CD14-positive monocyte (primary cell): ENCODE data around the gene AANAT. TPM values are rescaled to one million over a fixed set of nuclear protein-coding genes. Genes with fewer than 3 reads are reported as not detected.

ENCODE experiments used
- DNase-seq, 3 donors: peaks; one replicate each; pipeline ENCODE4 v3.0.0-alpha.2; 2011 to 2022
- H2AFZ ChIP-seq: 2 replicates; pipeline ENCODE4 v1.6.0; 2012; ENCODE audit warnings: mild to moderate bottlenecking, low read depth, low read length, inconsistent platforms; ENCODE audit not compliant: insufficient read depth, poor library complexity, severe bottlenecking
- H3K27ac ChIP-seq, 2 donors: 1 replicate in 1 of 2; 2 replicates in 1 of 2; pipeline ENCODE4 v1.5.1; 2012 to 2013; ENCODE audit warnings: low read length in 2 of 2, control low read depth in 1 of 2, inconsistent platforms in 1 of 2, low read depth in 1 of 2, mild to moderate bottlenecking in 1 of 2
- H3K27me3 ChIP-seq, 2 donors: one replicate each; pipeline versions ENCODE4 v1.6.0 to v1.6.1; 2011 to 2013; ENCODE audit warnings: low read length in 2 of 2; ENCODE audit not compliant: control insufficient read depth in 2 of 2, insufficient read depth in 2 of 2
- H3K36me3 ChIP-seq, 2 donors: replicated peaks in 1 of 2; 1 replicate in 1 of 2; 2 replicates in 1 of 2; pipeline versions ENCODE4 v1.5.1 to v1.6.1; 2012 to 2013; ENCODE audit warnings: low read length in 2 of 2, control low read depth in 1 of 2, inconsistent platforms in 1 of 2, mild to moderate bottlenecking in 1 of 2; ENCODE audit not compliant: insufficient read depth in 2 of 2, control insufficient read depth in 1 of 2
- H3K4me1 ChIP-seq, 2 donors: 1 replicate in 1 of 2; 2 replicates in 1 of 2; pipeline versions ENCODE4 v1.5.1 to v1.6.1; 2012 to 2013; ENCODE audit warnings: low read length in 2 of 2, control low read depth in 1 of 2, inconsistent platforms in 1 of 2, mild to moderate bottlenecking in 1 of 2, moderate library complexity in 1 of 2; ENCODE audit not compliant: insufficient read depth in 2 of 2, control insufficient read depth in 1 of 2
- H3K4me2 ChIP-seq: replicated peaks from 2 replicates; pipeline ENCODE3; 2012; ENCODE audit warnings: low read length, moderate library complexity, mild to moderate bottlenecking; ENCODE audit not compliant: poor library complexity, severe bottlenecking; ENCODE audit errors: extremely low read depth
- H3K4me3 ChIP-seq, 3 experiments: fragments of 200-600 bp in 1 of 3; sonication (generic) in 1 of 3; replicated peaks in 1 of 3; 1 replicate in 2 of 3; 2 replicates in 1 of 3; pipeline ENCODE4 v1.5.1; 2011 to 2013; ENCODE audit warnings: low read length in 3 of 3, mild to moderate bottlenecking in 3 of 3, control low read depth in 2 of 3, low read depth in 2 of 3, inconsistent platforms in 1 of 3, moderate library complexity in 1 of 3
- H3K79me2 ChIP-seq: 2 replicates; pipeline ENCODE4 v1.6.0; 2012; ENCODE audit warnings: mild to moderate bottlenecking, control low read depth, inconsistent platforms, low read length, moderate library complexity; ENCODE audit not compliant: insufficient read depth
- H3K9ac ChIP-seq: 2 replicates; pipeline ENCODE4 v1.6.0; 2017; ENCODE audit warnings: low read length, mild to moderate bottlenecking; ENCODE audit not compliant: insufficient read depth, poor library complexity, severe bottlenecking
- H3K9me3 ChIP-seq, 2 donors: replicated peaks in 1 of 2; 1 replicate in 1 of 2; 2 replicates in 1 of 2; pipeline versions ENCODE4 v1.5.1 to v1.6.1; 2012 to 2013; ENCODE audit warnings: low read length in 2 of 2, control low read depth in 1 of 2; ENCODE audit not compliant: control insufficient read depth in 1 of 2, insufficient read depth in 1 of 2
- H4K20me1 ChIP-seq: 2 replicates; pipeline ENCODE4 v1.6.0; 2012; ENCODE audit warnings: mild to moderate bottlenecking, low read length, control low read depth, moderate library complexity; ENCODE audit not compliant: insufficient read depth
- H3K27ac Mint-ChIP-seq, 7 donors: one replicate each; pipeline ENCODE4 v1.8.0; 2020; ENCODE audit warnings: mild to moderate bottlenecking in 7 of 7, mixed read lengths in 7 of 7, moderate library complexity in 6 of 7, inconsistent platforms in 2 of 7
- H3K27me3 Mint-ChIP-seq, 3 donors: one replicate each; pipeline ENCODE4 v1.8.0; 2021 to 2022; ENCODE audit warnings: low read depth in 3 of 3, mild to moderate bottlenecking in 3 of 3, mixed read lengths in 3 of 3, moderate library complexity in 3 of 3, inconsistent platforms in 1 of 3
- H3K36me3 Mint-ChIP-seq, 2 donors: one replicate each; pipeline ENCODE4 v1.8.0; 2020; ENCODE audit warnings: mixed read lengths in 2 of 2, inconsistent platforms in 1 of 2, mild to moderate bottlenecking in 1 of 2
- H3K4me1 Mint-ChIP-seq: one replicate; pipeline ENCODE4 v1.8.0; 2020; ENCODE audit warnings: mild to moderate bottlenecking, mixed read lengths
- H3K4me3 Mint-ChIP-seq, 2 donors: one replicate each; pipeline ENCODE4 v1.8.0; 2020; ENCODE audit warnings: mild to moderate bottlenecking in 2 of 2, mixed read lengths in 2 of 2, moderate library complexity in 1 of 2
- H3K9me3 Mint-ChIP-seq, 7 donors: one replicate each; pipeline ENCODE4 v1.8.0; 2020 to 2022; ENCODE audit warnings: mixed read lengths in 7 of 7, mild to moderate bottlenecking in 6 of 7, moderate library complexity in 6 of 7, inconsistent platforms in 2 of 7
- CTCF ChIP-seq: fragments of 200-600 bp; IDR thresholded peaks from one replicate; pipeline ENCODE4 v1.8.0; 2022; ENCODE audit warnings: antibody characterized with exemption, mild to moderate bottlenecking
- WGBS: methylation state at CpG from one replicate; pipeline ENCODE4 v1.1.5; 2013; ENCODE audit warnings: missing lambda C conversion rate; ENCODE audit not compliant: insufficient coverage; 5-methylcytosine and 5-hydroxymethylcytosine counted together
- intact Hi-C, 2 donors: fragments of 100-400 bp; cut with micrococcal nuclease; formaldehyde crosslinking; loops; one replicate each; pipeline versions ENCODE4 v1.15.0 to v1.15.1; 2023
- polyA plus RNA-seq, 3 donors: library from polyadenylated mRNA; depleted of rRNA in 1 of 3; unstranded in 2 of 3; stranded (reverse) in 1 of 3; fragments of 300-500 nt in 2 of 3; fragments of >200 nt in 1 of 3; fragmentation: Illumina TruSeq in 2 of 3; gene quantifications; 1 replicate in 2 of 3; 2 replicates in 1 of 3; pipeline ENCODE4 v1.2.3, GENCODE V29; 2012 to 2021

Gene AANAT
- polyA plus RNA-seq, 3 donors: not detected

DNA sequence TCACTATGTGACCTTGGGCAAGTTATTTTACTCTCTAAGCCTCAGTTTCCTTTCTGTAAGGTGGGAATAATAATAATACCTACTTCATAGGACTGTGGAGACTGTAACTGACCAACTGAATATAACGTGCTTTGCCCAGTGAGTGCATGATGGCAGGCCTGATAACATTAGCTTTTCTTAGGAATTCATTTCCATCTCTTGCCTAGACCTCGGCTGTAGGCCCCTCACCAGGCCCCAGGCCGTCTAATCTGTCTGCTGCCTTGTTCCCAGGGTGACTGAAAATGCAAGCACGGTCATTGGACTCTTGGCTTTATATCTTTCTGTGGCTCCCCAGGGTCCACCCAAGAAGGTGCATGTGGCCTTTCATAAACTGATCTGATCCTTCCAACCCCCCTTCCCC lies 7.7 kb upstream of the AANAT start:
- H3K9me3 ChIP-seq: no peaks in the 10 kb centered on the region
- H4K20me1 ChIP-seq: no peaks in the 10 kb centered on the region
- no peak overlapping the region for H3K27ac Mint-ChIP-seq
- no peaks in the 10 kb centered on the region for H3K27me3 ChIP-seq
- H3K27me3 Mint-ChIP-seq: peaks cover 1 to 8% (median 5%) of the 10 kb centered on the region in 3 donors
- DNase-seq: no peak
- H3K79me2 ChIP-seq: no peaks in the 10 kb centered on the region
- TF ChIP-seq CTCF: no peak
- no peak overlapping the region for H3K4me3 Mint-ChIP-seq
- no peak overlapping the region for H3K9ac ChIP-seq
- WGBS: 85% methylated on average over 4 of the region's 4 CpGs
- H3K4me1 Mint-ChIP-seq: peaks cover 5% of the 10 kb centered on the region
- H2AFZ ChIP-seq: no peak overlapping the region
- peaks cover 0 to 2% (median 0%) of the 10 kb centered on the region in 7 donors for H3K9me3 Mint-ChIP-seq
- H3K27ac ChIP-seq: no peak overlapping the region
- H3K36me3 Mint-ChIP-seq: no peaks in the 10 kb centered on the region
- no peak overlapping the region for H3K4me2 ChIP-seq
- no peak overlapping the region for H3K4me3 ChIP-seq
- no peaks in the 10 kb centered on the region for H3K4me1 ChIP-seq
- intact Hi-C loops: loop anchor here (10.0 kb wide), 2 partner anchors 125 to 155 kb away; partner anchors contain the start of gene ST6GALNAC2 (in 1 of the 2)
- H3K36me3 ChIP-seq: no peaks in the 10 kb centered on the region

DNA sequence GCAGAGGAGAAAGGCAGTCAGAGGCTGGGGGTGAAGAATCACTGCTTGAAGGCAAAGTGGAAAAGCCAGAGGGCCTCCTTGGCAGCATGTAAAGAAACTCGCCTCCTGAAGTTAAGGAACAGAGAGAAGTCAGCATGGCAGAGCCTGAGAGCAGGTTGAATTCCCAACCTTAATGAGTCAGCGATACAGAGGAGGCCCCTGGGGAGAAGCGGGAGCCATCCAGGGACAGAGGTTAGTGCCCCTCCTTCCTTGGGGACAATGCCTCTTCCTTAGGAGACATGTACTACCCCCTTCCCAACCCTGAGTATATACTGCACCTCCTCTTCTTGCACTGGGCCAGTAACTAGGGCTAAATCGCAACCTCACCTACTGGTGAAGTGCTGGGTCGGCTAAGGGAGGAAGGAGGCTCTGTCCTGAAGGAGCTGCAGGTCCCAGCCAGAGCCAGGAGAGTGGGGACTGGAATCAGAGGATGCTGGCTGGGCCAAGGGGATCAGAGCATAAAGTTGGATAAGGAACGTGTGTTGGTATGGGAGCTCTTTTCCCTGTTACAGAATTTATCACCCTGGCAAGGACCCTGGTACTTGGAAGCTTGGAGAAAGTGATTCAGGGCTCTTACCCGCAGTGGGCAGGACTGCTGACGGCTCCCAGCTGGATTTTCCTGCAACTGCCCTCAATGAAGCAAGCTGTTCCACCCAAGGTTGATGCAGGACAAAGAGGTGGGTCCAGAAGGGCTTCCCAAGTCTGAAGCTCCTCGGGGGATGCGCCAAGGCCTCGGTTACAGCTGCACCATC lies 5.4 kb upstream of the AANAT start:
- DNase-seq: no peak
- peaks cover 17% of the 10 kb centered on the region for H3K4me1 Mint-ChIP-seq
- no peak overlapping the region for H3K27ac ChIP-seq

More for the DNA sequence above, 5.4 kb upstream of the AANAT start:
- Histone ChIP-seq H3K4me3 (no peak overlapping the region), H3K4me2 (no peak overlapping the region), H3K4me1 (peaks cover 8 to 9% of the 10 kb centered on the region in 2 donors), H2AFZ (no peak overlapping the region), H4K20me1 (no peaks in the 10 kb centered on the region), H3K27me3 (no peaks in the 10 kb centered on the region), H3K36me3 (no peaks in the 10 kb centered on the region), H3K79me2 (no peaks in the 10 kb centered on the region), H3K9me3 (no peaks in the 10 kb centered on the region), H3K9ac (no peak overlapping the region)
- Mint-ChIP-seq H3K27ac (peak overlapping the region in 2 of 7 donors; percentile 19 to 41), H3K9me3 (peaks cover 0 to 2% (median 0%) of the 10 kb centered on the region in 7 donors), H3K36me3 (no peaks in the 10 kb centered on the region), H3K4me3 (no peak overlapping the region), H3K27me3 (peaks cover 2 to 5% (median 4%) of the 10 kb centered on the region in 3 donors)
- intact Hi-C loops: loop anchor here (10.0 kb wide), 2 partner anchors 123 to 153 kb away; partner anchors contain the start of gene ST6GALNAC2 (in 1 of the 2)
- 87% methylated on average over 6 of the region's 11 CpGs for WGBS
- no peak for TF ChIP-seq CTCF
